Testis (tissue), 3 donors: ENCODE results near the gene LONP1. TPM values are rescaled to one million over a fixed set of nuclear protein-coding genes. Genes with fewer than 3 reads are reported as not detected.
"Not testable (repeated sequence)": the region's sequence is repeated elsewhere in the genome, so short reads cannot be mapped to it uniquely, and the experiment has no call there.

ENCODE experiments used
- DNase-seq: peaks from one replicate; pipeline ENCODE4 v3.0.0-alpha.2; 2019
- H3K27ac ChIP-seq, 2 donors: fragments of 200-600 bp; sonication (generic); one replicate each; pipeline ENCODE4 v1.5.1; 2019
- H3K27me3 ChIP-seq: fragments of 200-600 bp; sonication (generic); one replicate; pipeline ENCODE4 v1.5.1; 2019
- H3K36me3 ChIP-seq: fragments of 200-600 bp; sonication (generic); one replicate; pipeline ENCODE4 v1.5.1; 2017; ENCODE audit warnings: low read depth; ENCODE audit errors: missing control alignments
- H3K4me1 ChIP-seq: fragments of 200-600 bp; sonication (generic); one replicate; pipeline ENCODE4 v1.5.1; 2019
- H3K4me3 ChIP-seq, 2 donors: fragments of 200-600 bp; sonication (generic); one replicate each; pipeline ENCODE4 v1.5.1; 2017 to 2019
- H3K9me3 ChIP-seq: fragments of 200-600 bp; sonication (generic); one replicate; pipeline ENCODE4 v1.5.1; 2017
- CTCF ChIP-seq, 3 experiments: fragments of 450-650 bp in 2 of 3; fragments of 200-600 bp in 1 of 3; sonication (generic) in 1 of 3; IDR thresholded peaks; one replicate each; pipeline ENCODE4 v1.5.1; 2016 to 2019; ENCODE audit warnings: antibody characterized with exemption in 3 of 3, mild to moderate bottlenecking in 2 of 3, moderate library complexity in 1 of 3
- POLR2A ChIP-seq: fragments of 450-650 bp; IDR thresholded peaks from one replicate; pipeline ENCODE4 v1.6.1; 2017; ENCODE audit warnings: antibody characterized with exemption, mild to moderate bottlenecking, moderate library complexity
- WGBS, 2 donors: methylation state at CpG; one replicate each; pipeline ENCODE4 v1.1.5; 2018; 5-methylcytosine and 5-hydroxymethylcytosine counted together
- intact Hi-C: fragments of 100-400 bp; cut with DNase I; formaldehyde crosslinking; loops from one replicate; pipeline ENCODE4 v1.15.1; 2023; ENCODE audit warnings: low total_unique reads
- polyA plus RNA-seq: library from polyadenylated mRNA; stranded (reverse); fragments of 350-450 nt; fragmentation: Illumina TruSeq; extraction: RNeasy Lipid Tissue Mini Kit (QIAGEN cat#74804); gene quantifications from one replicate; pipeline ENCODE4 v1.2.3, GENCODE V29; 2014; ENCODE audit warnings: low read depth, low replicate concordance; ENCODE audit not compliant: insufficient read depth
- total RNA-seq, 2 donors: library from RNA; depleted of rRNA; stranded (reverse); fragments of >200 nt; gene quantifications; one replicate each; pipeline ENCODE4 v1.2.3, GENCODE V29; 2016

The LONP1 gene
- total and polyA plus RNA-seq, 3 donors from 2014 or later = 48.1 to 133 (median 100) TPM

GRCh38 chr19:5690125-5690954, 29.6 kb downstream of the LONP1 start, which contains the start of gene RPL36:
TSS of gene RPL36 (plus strand) at chr19:5690295. CDS start at chr19:5690508, 213 bp downstream.
- TF ChIP-seq POLR2A (peak; percentile 10), CTCF (IDR thresholded peaks at IDR 0.05) (peak; percentile 92 to 99 (median 97))
- H3K36me3 ChIP-seq = no peaks in the 10 kb centered on the region
- H3K9me3 ChIP-seq = no peaks in the 10 kb centered on the region
- intact Hi-C loops = no loop called here
- no peaks in the 10 kb centered on the region for H3K27me3 ChIP-seq
- H3K27ac ChIP-seq = peak within 1 kb of the TSS; percentile 83 to 93
- H3K4me3 ChIP-seq = peak within 1 kb of the TSS; percentile 69 to 97
- WGBS, 2 donors = 1% methylated on average over 32 to 61 of the region's 73 CpGs
- H3K4me1 ChIP-seq = peaks cover 14% of the 10 kb centered on the region
- DNase-seq = peak; percentile 97

GRCh38 chr19:5688262-5688881, 31.6 kb downstream of the LONP1 start:
- H3K9me3 ChIP-seq, H3K27ac ChIP-seq, DNase-seq, H3K27me3 ChIP-seq, H3K4me3 ChIP-seq, H3K36me3 ChIP-seq: not testable (repeated sequence)
- intact Hi-C loops = loop anchor here (5.0 kb wide), 1 partner anchor 66 kb away; the partner anchor contains the start of genes SAFB and SAFB2
- peaks cover 14% of the 10 kb centered on the region for H3K4me1 ChIP-seq
- WGBS, 2 donors = 67 to 71% methylated on average over 13 of the region's 13 CpGs

- WGBS, 2 donors = 40 to 81% methylated on average over 8 to 71 of the region's 76 CpGs
These were observed 32.4 kb downstream of the LONP1 start for GRCh38 chr19:5687360-5688198.

GRCh38 chr19:5686647-5687359, 33.1 kb downstream of the LONP1 start:
- H3K4me3 ChIP-seq = peak overlapping the region; percentile 47 to 58
- no peaks in the 10 kb centered on the region for H3K36me3 ChIP-seq
- WGBS, 2 donors = 0 to 1% methylated on average over 7 to 57 of the region's 59 CpGs
- no peaks in the 10 kb centered on the region for H3K9me3 ChIP-seq
- no peaks in the 10 kb centered on the region for H3K27me3 ChIP-seq
- H3K4me1 ChIP-seq = peaks cover 9% of the 10 kb centered on the region
- intact Hi-C loops = loop anchor here (5.0 kb wide), 1 partner anchor 65 kb away; the partner anchor contains the start of genes SAFB and SAFB2
- H3K27ac ChIP-seq = peak overlapping the region in 1 of 2 donors; percentile 73
- peak; percentile 96 for DNase-seq
- peak; percentile 68 to 78 (median 73) for TF ChIP-seq CTCF (IDR thresholded peaks at IDR 0.05)
- TF ChIP-seq POLR2A = no peak

More at GRCh38 chr19:5687360-5688198, 32.4 kb downstream of the LONP1 start:
- Histone ChIP-seq H3K4me3 (peak overlapping the region; percentile 47 to 58), H3K9me3 (no peaks in the 10 kb centered on the region), H3K4me1 (peaks cover 14% of the 10 kb centered on the region), H3K27ac (peak overlapping the region in 1 of 2 donors; percentile 73), H3K36me3 (no peaks in the 10 kb centered on the region), H3K27me3 (no peaks in the 10 kb centered on the region)
- DNase-seq = no peak
- TF ChIP-seq POLR2A (no peak), CTCF (IDR thresholded peaks at IDR 0.05) (peak in 1 of 3 experiments; percentile 8)
- intact Hi-C loops = loop anchor here (5.0 kb wide), 1 partner anchor 65 kb away; the partner anchor contains the start of genes SAFB and SAFB2
